ENCODE data around the gene PGLYRP2. TPM values are rescaled to one million over a fixed set of nuclear protein-coding genes. Genes with fewer than 3 reads are reported as not detected.

PGLYRP2 gene
- total and polyA plus RNA-seq, 12 donors: not detected

GRCh38 chr19:15421721-15422260 is 57.5 kb downstream of the PGLYRP2 start:
- intact Hi-C loops (cut with DNase I): no loop called here
- WGBS, 4 donors: 77 to 83% (median 80%) methylated on average over 12 to 15 of the region's 15 CpGs
- peaks cover 0 to 42% of the 10 kb centered on the region in 2 donors for H3K36me3 ChIP-seq (replicated peaks in 1 of 2)

GRCh38 chr19:15421136-15421695 is 58.1 kb downstream of the PGLYRP2 start:
- H3K36me3 ChIP-seq (replicated peaks in 1 of 2): peaks cover 0 to 36% of the 10 kb centered on the region in 2 donors
- no peaks in the 10 kb centered on the region for H3K27me3 ChIP-seq
- whole genome bisulfite sequencing, 4 donors: 84 to 87% (median 86%) methylated on average over 12 of the region's 12 CpGs
- intact Hi-C loops (cut with DNase I): no loop called here
- H3K27ac ChIP-seq: no peak overlapping the region
- no peaks in the 10 kb centered on the region for H3K9me3 ChIP-seq (replicated peaks in 1 of 3)
- H3K4me1 ChIP-seq (replicated peaks in 1 of 2): peaks cover 22 to 23% of the 10 kb centered on the region in 2 donors
- no peak for DNase-seq
- H3K4me3 ChIP-seq: no peak overlapping the region
- TF ChIP-seq CTCF (IDR thresholded peaks at IDR 0.05) (no peak), POLR2A (IDR thresholded peaks at IDR 0.05) (no peak)

More at GRCh38 chr19:15421721-15422260, 57.5 kb downstream of the PGLYRP2 start:
- TF ChIP-seq CTCF (IDR thresholded peaks at IDR 0.05): no peak
- no peak for TF ChIP-seq POLR2A (IDR thresholded peaks at IDR 0.05)
- no peaks in the 10 kb centered on the region for H3K9me3 ChIP-seq (replicated peaks in 1 of 3)
- no peaks in the 10 kb centered on the region for H3K27me3 ChIP-seq
- no peak for DNase-seq
- H3K4me3 ChIP-seq: no peak overlapping the region
- no peak overlapping the region for H3K27ac ChIP-seq
- H3K4me1 ChIP-seq (replicated peaks in 1 of 2): peaks cover 18% of the 10 kb centered on the region in 2 donors

GRCh38 chr19:15419413-15420025 is 59.8 kb downstream of the PGLYRP2 start:
- Histone ChIP-seq H3K27ac (peak overlapping the region; percentile 23 to 98 (median 58)), H3K4me1 (replicated peaks in 1 of 2) (peaks cover 26 to 33% of the 10 kb centered on the region in 2 donors), H3K36me3 (replicated peaks in 1 of 2) (peaks cover 0 to 23% of the 10 kb centered on the region in 2 donors), H3K27me3 (no peaks in the 10 kb centered on the region), H3K9me3 (replicated peaks in 1 of 3) (no peaks in the 10 kb centered on the region), H3K4me3 (peak overlapping the region in 1 of 4 donors; percentile 86)
- WGBS, 4 donors: 15 to 20% (median 16%) methylated on average over 14 to 16 of the region's 16 CpGs
- DNase-seq: peak in 6 of 7 donors; percentile 55 to 74 (median 72)
- intact Hi-C loops (cut with DNase I): no loop called here
- TF ChIP-seq CTCF (IDR thresholded peaks at IDR 0.05) (peak in 1 of 6 experiments; percentile 13), POLR2A (IDR thresholded peaks at IDR 0.05) (no peak)

MicroRNAs encoded within 50 kb of the gene (microRNA counts, 767-probe panel; counts per million panel counts)
- microRNA hsa-miR-1470: 0 counts per million in 2 donors

Small RNA genes within 50 kb of the gene (microRNA-seq; reads per million reads assigned to microRNA genes)
- gene MIR1470: 0 reads per million in 3 donors

Small RNA genes within 50 kb of the gene (small RNA-seq; reads per million reads assigned to genes)
- 0 reads per million in 2 donors for gene MIR1470

Other genes starting within 250 kb of the PGLYRP2 start
- 1 to 10 TPM in 1 of 9 donors, under 1 TPM in 6, not detected in 2; 0.33 to 7.5 (median 0.55) TPM for gene EPHX3, start 247.1 kb downstream of the PGLYRP2 start, total RNA-seq
- under 1 TPM; 0.24 to 0.44 (median 0.31) TPM for gene EPHX3, start 247.1 kb downstream of the PGLYRP2 start, polyA plus RNA-seq
- 100 to 1,000 TPM in 2 of 9 donors, 10 to 100 TPM in 7; 10.1 to 109 (median 40.6) TPM for gene BRD4, start 147.0 kb downstream of the PGLYRP2 start, total RNA-seq
- 10 to 100 TPM; 24.5 to 58.6 (median 26.7) TPM for gene BRD4, start 147.0 kb downstream of the PGLYRP2 start, polyA plus RNA-seq
- 10 to 100 TPM; 13.0 to 45.8 (median 31.6) TPM for gene AKAP8, start 99.7 kb downstream of the PGLYRP2 start, total RNA-seq
- gene AKAP8, start 99.7 kb downstream of the PGLYRP2 start, polyA plus RNA-seq: 10 to 100 TPM; 13.4 to 41.7 (median 27.0) TPM
- 100 to 1,000 TPM in 6 of 9 donors, 10 to 100 TPM in 3; 48.3 to 206 (median 125) TPM for gene AKAP8L, start 60.5 kb downstream of the PGLYRP2 start, total RNA-seq
- gene AKAP8L, start 60.5 kb downstream of the PGLYRP2 start, polyA plus RNA-seq: 100 to 1,000 TPM in 2 of 3 donors, 10 to 100 TPM in 1; 60.5 to 652 (median 264) TPM
- 10 to 100 TPM in 8 of 9 donors, 1 to 10 TPM in 1; 5.7 to 49.2 (median 32.8) TPM for gene WIZ, start 29.5 kb downstream of the PGLYRP2 start, total RNA-seq
- gene WIZ, start 29.5 kb downstream of the PGLYRP2 start, polyA plus RNA-seq: 10 to 100 TPM in 2 of 3 donors, 1 to 10 TPM in 1; 7.9 to 48.1 (median 28.3) TPM
- 1 to 10 TPM; 1.1 to 7.6 (median 5.0) TPM for gene RASAL3, start 15.0 kb downstream of the PGLYRP2 start, total RNA-seq
- gene RASAL3, start 15.0 kb downstream of the PGLYRP2 start, polyA plus RNA-seq: 10 to 100 TPM in 1 of 3 donors, 1 to 10 TPM in 2; 1.1 to 20.5 (median 5.7) TPM
- gene CYP4F22, start 29.0 kb upstream of the PGLYRP2 start, total RNA-seq: under 1 TPM in 2 of 9 donors, not detected in 7; 0.11 to 0.34 TPM
- not detected for gene CYP4F22, start 29.0 kb upstream of the PGLYRP2 start, polyA plus RNA-seq
- not detected for gene CYP4F8, start 135.7 kb upstream of the PGLYRP2 start, total RNA-seq
- not detected for gene CYP4F8, start 135.7 kb upstream of the PGLYRP2 start, polyA plus RNA-seq
- gene CYP4F3, start 161.4 kb upstream of the PGLYRP2 start, total RNA-seq: under 1 TPM in 4 of 9 donors, not detected in 5; 0.22 to 0.80 (median 0.30) TPM
- gene CYP4F3, start 161.4 kb upstream of the PGLYRP2 start, polyA plus RNA-seq: under 1 TPM; 0.03 to 0.24 (median 0.04) TPM
- 1 to 10 TPM in 7 of 9 donors, under 1 TPM in 2; 0.66 to 8.3 (median 2.5) TPM for gene CYP4F12, start 193.6 kb upstream of the PGLYRP2 start, total RNA-seq
- gene CYP4F12, start 193.6 kb upstream of the PGLYRP2 start, polyA plus RNA-seq: 10 to 100 TPM in 2 of 3 donors, under 1 TPM in 1; 0.42 to 19.7 (median 13.2) TPM
- gene OR10H2, start 248.5 kb upstream of the PGLYRP2 start, total RNA-seq: not detected
- not detected for gene OR10H2, start 248.5 kb upstream of the PGLYRP2 start, polyA plus RNA-seq

Measured in adrenal gland (tissue), 12 donors.